ENCODE measurements around the gene CARD19. TPM values are rescaled to one million over a fixed set of nuclear protein-coding genes. Genes with fewer than 3 reads are reported as not detected.
A peak's percentile ranks its signal among the peaks of the same experiment; 100 is the strongest.

CARD19 gene
- total RNA-seq, 2 donors from 2014 or later, result 45.2 to 54.4 TPM

- no peak for ATAC-seq
- Mint-ChIP-seq H3K4me3 (no peak overlapping the region), H3K27ac (peak overlapping the region; percentile 79), H3K4me1 (peaks cover 21% of the 10 kb centered on the region), H3K27me3 (no peaks in the 10 kb centered on the region), H3K36me3 (ENCODE audit: low read depth) (peaks cover 9% of the 10 kb centered on the region)
- H3K9me3 ChIP-seq (ENCODE audit: control insufficient read depth, low read length, poor library complexity, severe bottlenecking), result no peaks in the 10 kb centered on the region
- no peak for DNase-seq
Measured at GRCh38 chr9:93076101-93076791, 19.8 kb upstream of the CARD19 start.

- Mint-ChIP-seq H3K27me3 (no peaks in the 10 kb centered on the region), H3K4me3 (no peak overlapping the region), H3K4me1 (peaks cover 18% of the 10 kb centered on the region)
Measured at GRCh38 chr9:93076792-93077128, 19.3 kb upstream of the CARD19 start.

GRCh38 chr9:93077367-93077766, 18.6 kb upstream of the CARD19 start:
- peak overlapping the region; percentile 79 for H3K27ac Mint-ChIP-seq
- H3K27me3 Mint-ChIP-seq, result no peaks in the 10 kb centered on the region
- peaks cover 18% of the 10 kb centered on the region for H3K4me1 Mint-ChIP-seq
- DNase-seq (no peak), ATAC-seq (no peak)
- no peak overlapping the region for H3K4me3 Mint-ChIP-seq
- peaks cover 9% of the 10 kb centered on the region for H3K36me3 Mint-ChIP-seq (ENCODE audit: low read depth)
- no peaks in the 10 kb centered on the region for H3K9me3 ChIP-seq (ENCODE audit: control insufficient read depth, low read length, poor library complexity, severe bottlenecking)

More at GRCh38 chr9:93076792-93077128, 19.3 kb upstream of the CARD19 start:
- DNase-seq (no peak), ATAC-seq (no peak)
- Mint-ChIP-seq H3K36me3 (ENCODE audit: low read depth) (peaks cover 9% of the 10 kb centered on the region), H3K27ac (peak overlapping the region; percentile 79)
- H3K9me3 ChIP-seq (ENCODE audit: control insufficient read depth, low read length, poor library complexity, severe bottlenecking), result no peaks in the 10 kb centered on the region

- no peaks in the 10 kb centered on the region for H3K27me3 Mint-ChIP-seq
- no peak for ATAC-seq
- H3K4me1 Mint-ChIP-seq, result peaks cover 21% of the 10 kb centered on the region
- no peak for DNase-seq
- peak overlapping the region; percentile 79 for H3K27ac Mint-ChIP-seq
- no peaks in the 10 kb centered on the region for H3K9me3 ChIP-seq (ENCODE audit: control insufficient read depth, low read length, poor library complexity, severe bottlenecking)
- H3K4me3 Mint-ChIP-seq, result no peak overlapping the region
- peaks cover 9% of the 10 kb centered on the region for H3K36me3 Mint-ChIP-seq (ENCODE audit: low read depth)
Measured at GRCh38 chr9:93077811-93078210, 18.2 kb upstream of the CARD19 start.

- Mint-ChIP-seq H3K4me1 (peaks cover 27% of the 10 kb centered on the region), H3K36me3 (ENCODE audit: low read depth) (peaks cover 9% of the 10 kb centered on the region), H3K27me3 (no peaks in the 10 kb centered on the region), H3K4me3 (no peak overlapping the region), H3K27ac (no peak overlapping the region)
- no peak for DNase-seq
- no peak for ATAC-seq
- no peaks in the 10 kb centered on the region for H3K9me3 ChIP-seq (ENCODE audit: control insufficient read depth, low read length, poor library complexity, severe bottlenecking)
Measured at GRCh38 chr9:93079371-93079770, 16.6 kb upstream of the CARD19 start.

- Mint-ChIP-seq H3K27ac (no peak overlapping the region), H3K4me3 (no peak overlapping the region), H3K27me3 (no peaks in the 10 kb centered on the region), H3K4me1 (peaks cover 24% of the 10 kb centered on the region), H3K36me3 (ENCODE audit: low read depth) (peaks cover 9% of the 10 kb centered on the region)
- H3K9me3 ChIP-seq (ENCODE audit: control insufficient read depth, low read length, poor library complexity, severe bottlenecking), result no peaks in the 10 kb centered on the region
- ATAC-seq, result no peak
- no peak for DNase-seq
Measured at GRCh38 chr9:93080406-93080805, 15.6 kb upstream of the CARD19 start.

- H3K4me1 Mint-ChIP-seq, result peaks cover 24% of the 10 kb centered on the region
- no peak for ATAC-seq
- H3K27ac Mint-ChIP-seq, result peak overlapping the region; percentile 41
- no peak overlapping the region for H3K4me3 Mint-ChIP-seq
- DNase-seq, result no peak
- no peaks in the 10 kb centered on the region for H3K27me3 Mint-ChIP-seq
- H3K9me3 ChIP-seq (ENCODE audit: control insufficient read depth, low read length, poor library complexity, severe bottlenecking), result no peaks in the 10 kb centered on the region
- peaks cover 9% of the 10 kb centered on the region for H3K36me3 Mint-ChIP-seq (ENCODE audit: low read depth)
Measured at GRCh38 chr9:93081081-93081529, 14.9 kb upstream of the CARD19 start.

GRCh38 chr9:93081931-93082330, 14.1 kb upstream of the CARD19 start:
- H3K27me3 Mint-ChIP-seq, result no peaks in the 10 kb centered on the region
- H3K9me3 ChIP-seq (ENCODE audit: control insufficient read depth, low read length, poor library complexity, severe bottlenecking), result no peaks in the 10 kb centered on the region
- DNase-seq (no peak), ATAC-seq (no peak)
- peaks cover 19% of the 10 kb centered on the region for H3K4me1 Mint-ChIP-seq
- H3K36me3 Mint-ChIP-seq (ENCODE audit: low read depth), result peaks cover 13% of the 10 kb centered on the region
- no peak overlapping the region for H3K4me3 Mint-ChIP-seq
- peak overlapping the region; percentile 41 for H3K27ac Mint-ChIP-seq

GRCh38 chr9:93082841-93083411, 13.1 kb upstream of the CARD19 start:
- H3K9me3 ChIP-seq (ENCODE audit: control insufficient read depth, low read length, poor library complexity, severe bottlenecking), result no peaks in the 10 kb centered on the region
- peak; percentile 30 for ATAC-seq
- Mint-ChIP-seq H3K36me3 (ENCODE audit: low read depth) (peaks cover 10% of the 10 kb centered on the region), H3K4me3 (peak overlapping the region; percentile 31), H3K4me1 (peaks cover 14% of the 10 kb centered on the region), H3K27me3 (no peaks in the 10 kb centered on the region), H3K27ac (peak overlapping the region; percentile 68)
- no peak for DNase-seq

- Mint-ChIP-seq H3K36me3 (ENCODE audit: low read depth) (peaks cover 11% of the 10 kb centered on the region), H3K4me3 (peak overlapping the region; percentile 65)
Measured at GRCh38 chr9:93083592-93084470, 12.2 kb upstream of the CARD19 start.

GRCh38 chr9:93084471-93084881, 11.5 kb upstream of the CARD19 start:
- Mint-ChIP-seq H3K4me1 (peaks cover 19% of the 10 kb centered on the region), H3K4me3 (no peak overlapping the region), H3K27ac (peak overlapping the region; percentile 68), H3K27me3 (no peaks in the 10 kb centered on the region), H3K36me3 (ENCODE audit: low read depth) (peaks cover 11% of the 10 kb centered on the region)
- H3K9me3 ChIP-seq (ENCODE audit: control insufficient read depth, low read length, poor library complexity, severe bottlenecking), result no peaks in the 10 kb centered on the region
- DNase-seq (no peak), ATAC-seq (no peak)

More at GRCh38 chr9:93083592-93084470, 12.2 kb upstream of the CARD19 start:
- peaks cover 16% of the 10 kb centered on the region for H3K4me1 Mint-ChIP-seq
- H3K9me3 ChIP-seq (ENCODE audit: control insufficient read depth, low read length, poor library complexity, severe bottlenecking), result no peaks in the 10 kb centered on the region
- ATAC-seq (no peak), DNase-seq (no peak)
- H3K27me3 Mint-ChIP-seq, result no peaks in the 10 kb centered on the region
- H3K27ac Mint-ChIP-seq, result peak overlapping the region; percentile 68

- DNase-seq (no peak), ATAC-seq (no peak)
- no peaks in the 10 kb centered on the region for H3K27me3 Mint-ChIP-seq
- no peak overlapping the region for H3K27ac Mint-ChIP-seq
- H3K36me3 Mint-ChIP-seq (ENCODE audit: low read depth), result peaks cover 7% of the 10 kb centered on the region
- peaks cover 23% of the 10 kb centered on the region for H3K4me1 Mint-ChIP-seq
- no peaks in the 10 kb centered on the region for H3K9me3 ChIP-seq (ENCODE audit: control insufficient read depth, low read length, poor library complexity, severe bottlenecking)
- no peak overlapping the region for H3K4me3 Mint-ChIP-seq
Measured at GRCh38 chr9:93085676-93086075, 10.3 kb upstream of the CARD19 start.

GRCh38 chr9:93086447-93087224, 9.4 kb upstream of the CARD19 start:
- Mint-ChIP-seq H3K4me3 (no peak overlapping the region), H3K27me3 (no peaks in the 10 kb centered on the region), H3K27ac (peak overlapping the region; percentile 29), H3K36me3 (ENCODE audit: low read depth) (peaks cover 6% of the 10 kb centered on the region), H3K4me1 (peaks cover 21% of the 10 kb centered on the region)
- no peak for DNase-seq
- no peak for ATAC-seq
- no peaks in the 10 kb centered on the region for H3K9me3 ChIP-seq (ENCODE audit: control insufficient read depth, low read length, poor library complexity, severe bottlenecking)

Data from T-helper 17 cell (primary cell).